ENCODE results near the gene MYL12A.

DNA sequence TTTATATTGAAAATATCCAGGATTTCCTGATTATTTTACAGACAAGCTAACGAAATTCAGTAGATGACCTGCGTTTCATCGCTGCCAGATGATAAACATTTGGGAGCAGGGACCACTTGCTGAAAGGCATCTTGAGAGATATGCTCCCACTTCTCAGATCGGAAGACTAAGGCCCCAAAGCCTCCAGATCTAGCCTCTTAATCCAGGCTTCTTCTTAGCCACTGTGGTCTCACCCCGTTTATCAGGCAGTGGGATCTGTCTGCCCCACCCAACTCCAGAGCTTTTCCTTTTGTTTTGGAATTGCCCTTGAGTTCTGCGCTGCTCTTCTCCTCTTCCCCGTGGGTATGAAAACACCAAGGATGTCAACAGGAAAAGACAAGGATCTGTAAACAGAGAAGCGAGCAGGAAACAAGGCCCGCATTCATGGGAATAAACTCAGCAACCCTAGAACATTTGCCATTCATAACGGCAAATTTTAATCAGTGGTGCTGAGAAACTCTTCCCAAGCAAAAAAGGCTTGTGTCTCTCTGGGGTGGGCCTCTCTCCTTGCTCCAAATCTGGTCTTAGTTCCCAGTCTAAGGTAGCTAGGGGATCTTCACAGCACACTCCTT lies 35.8 kb downstream of the MYL12A start:
- TF ChIP-seq POLR2AphosphoS5 (IDR thresholded peaks at IDR 0.05; ENCODE audit: low read depth, low read length) (no peak), POLR2A (IDR thresholded peaks at IDR 0.05; ENCODE audit: low read depth, low read length) (no peak), TAF1 (IDR thresholded peaks at IDR 0.05; ENCODE audit: low read depth, low read length) (no peak), SPI1 (IDR thresholded peaks at IDR 0.05; ENCODE audit: low read depth, low read length) (no peak), POU2F2 (IDR thresholded peaks at IDR 0.05; ENCODE audit: low read depth, low read length) (no peak)
